Measurements from ENCODE around the gene TLE2. TPM values are rescaled to one million over a fixed set of nuclear protein-coding genes. Genes with fewer than 3 reads are reported as not detected.
"Not testable (repeated sequence)": the region's sequence is repeated elsewhere in the genome, so short reads cannot be mapped to it uniquely, and the experiment has no call there.

The TLE2 gene
- total RNA-seq, 2 donors from 2014 or later = 34.5 to 45.2 TPM

DNA sequence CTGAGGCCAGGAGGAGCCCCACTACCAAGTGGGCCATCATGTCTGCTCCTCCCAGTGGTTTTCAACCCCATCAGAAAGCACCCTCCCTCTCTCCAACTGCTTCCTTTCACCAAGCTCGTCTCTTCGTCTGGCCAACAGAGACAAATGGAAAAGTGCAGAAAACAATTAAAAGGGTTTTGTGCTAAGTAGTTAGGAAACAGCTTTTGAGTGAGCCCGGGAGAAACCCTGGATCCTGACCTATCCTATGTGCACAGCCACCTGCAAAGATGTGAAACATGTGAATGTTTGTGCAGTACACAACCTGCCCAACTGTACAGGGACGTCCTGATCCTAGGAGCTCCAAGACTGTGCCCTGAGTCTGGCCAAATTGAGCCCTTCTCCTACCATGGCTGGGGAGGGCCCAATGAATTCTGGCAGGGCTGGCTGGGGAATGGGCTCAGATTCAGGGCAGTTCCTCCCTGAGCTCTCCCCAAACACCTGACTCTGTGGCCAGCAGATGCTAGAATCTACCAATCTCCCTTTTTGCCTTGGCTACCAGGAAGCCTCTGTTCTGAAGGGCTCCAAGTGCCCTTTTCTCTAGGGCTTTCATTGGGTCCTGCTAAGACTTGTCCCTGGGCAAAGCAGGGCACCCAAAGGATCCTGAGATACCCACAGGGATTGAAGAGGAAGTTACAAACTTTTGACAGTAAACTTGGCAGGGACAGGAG lies 25.3 kb upstream of the TLE2 start:
- Histone ChIP-seq H3K4me1 (peaks cover 51% of the 10 kb centered on the region), H3K27ac (peak overlapping the region in 3 of 4 donors; percentile 21 to 95 (median 76)), H3K27me3 (no peaks in the 10 kb centered on the region), H3K9me3 (no peaks in the 10 kb centered on the region), H3K36me3 (replicated peaks in 1 of 2; ENCODE audit: insufficient read depth in 1 of 2, low read depth in 2 of 2) (peaks cover 5 to 7% of the 10 kb centered on the region in 2 donors), H3K4me3 (no peak overlapping the region)
- DNase-seq (no peak), ATAC-seq (no peak)
- 63 to 71% methylated on average over 4 of the region's 4 CpGs for WGBS, 2 donors
- TF ChIP-seq POLR2A (IDR thresholded peaks at IDR 0.05) = no peak
- TF ChIP-seq, protein P1, sequence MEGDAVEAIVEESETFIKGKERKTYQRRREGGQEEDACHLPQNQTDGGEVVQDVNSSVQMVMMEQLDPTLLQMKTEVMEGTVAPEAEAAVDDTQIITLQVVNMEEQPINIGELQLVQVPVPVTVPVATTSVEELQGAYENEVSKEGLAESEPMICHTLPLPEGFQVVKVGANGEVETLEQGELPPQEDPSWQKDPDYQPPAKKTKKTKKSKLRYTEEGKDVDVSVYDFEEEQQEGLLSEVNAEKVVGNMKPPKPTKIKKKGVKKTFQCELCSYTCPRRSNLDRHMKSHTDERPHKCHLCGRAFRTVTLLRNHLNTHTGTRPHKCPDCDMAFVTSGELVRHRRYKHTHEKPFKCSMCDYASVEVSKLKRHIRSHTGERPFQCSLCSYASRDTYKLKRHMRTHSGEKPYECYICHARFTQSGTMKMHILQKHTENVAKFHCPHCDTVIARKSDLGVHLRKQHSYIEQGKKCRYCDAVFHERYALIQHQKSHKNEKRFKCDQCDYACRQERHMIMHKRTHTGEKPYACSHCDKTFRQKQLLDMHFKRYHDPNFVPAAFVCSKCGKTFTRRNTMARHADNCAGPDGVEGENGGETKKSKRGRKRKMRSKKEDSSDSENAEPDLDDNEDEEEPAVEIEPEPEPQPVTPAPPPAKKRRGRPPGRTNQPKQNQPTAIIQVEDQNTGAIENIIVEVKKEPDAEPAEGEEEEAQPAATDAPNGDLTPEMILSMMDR (IDR thresholded peaks at IDR 0.05) = no peak
- intact Hi-C loops (cut with DNase I) = no loop called here

DNA sequence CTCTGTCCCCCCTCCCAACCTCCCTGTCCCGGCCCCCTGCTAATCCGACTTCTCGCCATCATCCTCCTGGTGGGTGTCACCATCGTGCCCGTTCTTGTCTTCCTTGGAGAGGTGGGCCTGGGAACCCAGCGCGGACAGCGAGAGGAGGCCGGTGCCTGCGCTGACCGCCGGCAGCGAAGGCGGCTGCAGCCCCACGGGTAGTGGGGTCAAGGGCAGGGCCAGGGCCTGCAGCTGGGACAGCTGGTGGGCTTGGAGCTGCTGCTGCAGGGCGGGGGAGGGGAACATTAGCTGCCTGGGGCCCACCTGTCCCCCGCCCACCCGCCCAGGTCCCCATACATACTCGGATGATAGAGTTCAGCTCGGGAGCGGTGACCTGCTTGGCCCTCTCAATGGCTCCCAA lies 24.7 kb upstream of the TLE2 start:
- intact Hi-C loops (cut with DNase I) = no loop called here
- no peaks in the 10 kb centered on the region for H3K27me3 ChIP-seq
- H3K36me3 ChIP-seq (replicated peaks in 1 of 2; ENCODE audit: insufficient read depth in 1 of 2, low read depth in 2 of 2) = peaks cover 5 to 7% of the 10 kb centered on the region in 2 donors
- no peak for DNase-seq
- peaks cover 44% of the 10 kb centered on the region for H3K4me1 ChIP-seq
- 70 to 91% methylated on average over 8 to 13 of the region's 21 CpGs for WGBS, 2 donors
- no peak overlapping the region for H3K27ac ChIP-seq
- H3K4me3 ChIP-seq = no peak overlapping the region
- no peak for ATAC-seq
- TF ChIP-seq POLR2A (IDR thresholded peaks at IDR 0.05) = no peak
- no peaks in the 10 kb centered on the region for H3K9me3 ChIP-seq

DNA sequence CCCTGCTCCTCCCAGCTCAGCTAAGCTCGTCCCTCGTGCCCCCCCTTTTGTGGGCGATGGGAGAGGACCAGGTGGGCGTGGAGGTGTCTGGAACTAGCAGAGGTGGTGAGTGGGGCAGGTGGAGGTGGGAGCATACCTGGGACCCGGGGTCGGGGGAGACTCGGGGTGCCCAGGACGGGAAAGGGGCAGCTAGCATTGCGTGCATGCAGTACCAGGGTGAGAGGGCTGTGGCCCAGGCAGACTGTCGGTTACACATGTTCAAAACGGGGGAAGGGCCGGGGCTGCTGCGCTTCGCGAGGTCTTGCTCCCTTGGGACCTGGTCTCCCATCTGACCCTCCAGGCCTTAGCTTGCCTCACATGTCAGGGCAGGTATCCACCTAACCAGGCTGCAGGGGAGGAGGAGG lies 24.1 kb upstream of the TLE2 start:
- no peak for TF ChIP-seq POLR2A (IDR thresholded peaks at IDR 0.05)
- TF ChIP-seq, protein P1 (IDR thresholded peaks at IDR 0.05) = no peak
- DNase-seq (no peak), ATAC-seq (no peak)
- H3K9me3 ChIP-seq = no peaks in the 10 kb centered on the region
- intact Hi-C loops (cut with DNase I) = no loop called here
- no peaks in the 10 kb centered on the region for H3K27me3 ChIP-seq
- H3K4me3 ChIP-seq = no peak overlapping the region
- WGBS, 2 donors = 68 to 75% methylated on average over 15 of the region's 15 CpGs
- peaks cover 5 to 7% of the 10 kb centered on the region in 2 donors for H3K36me3 ChIP-seq (replicated peaks in 1 of 2; ENCODE audit: insufficient read depth in 1 of 2, low read depth in 2 of 2)
- no peak overlapping the region for H3K27ac ChIP-seq
- peaks cover 39% of the 10 kb centered on the region for H3K4me1 ChIP-seq

DNA sequence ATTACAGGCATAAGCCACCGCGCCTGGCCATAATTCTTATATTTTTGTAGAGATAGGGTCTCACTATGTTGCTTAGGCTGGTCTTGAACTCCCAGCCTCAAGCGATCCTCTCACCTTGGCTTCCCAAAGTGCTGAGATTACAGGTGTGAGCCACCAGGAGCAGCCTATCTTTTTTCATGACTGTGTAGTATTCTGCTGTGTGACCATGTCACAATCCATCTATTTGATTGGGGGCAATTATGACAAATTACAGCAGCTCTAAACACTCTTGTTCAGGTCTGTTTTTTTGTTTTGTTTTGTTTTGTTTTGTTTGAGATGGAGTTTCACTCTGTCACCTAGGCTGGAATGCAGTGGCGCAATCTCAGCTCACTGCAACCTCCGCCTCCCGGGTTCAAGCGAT lies 20.9 kb upstream of the TLE2 start:
- H3K4me3 ChIP-seq; H3K9me3 ChIP-seq; ATAC-seq; H3K27ac ChIP-seq; H3K36me3 ChIP-seq (replicated peaks in 1 of 2; ENCODE audit: insufficient read depth in 1 of 2, low read depth in 2 of 2); DNase-seq; intact Hi-C loops (cut with DNase I); H3K27me3 ChIP-seq: not testable (repeated sequence)
- H3K4me1 ChIP-seq = peaks cover 18% of the 10 kb centered on the region
- WGBS, 2 donors = 93 to 94% methylated on average over 7 of the region's 7 CpGs

DNA sequence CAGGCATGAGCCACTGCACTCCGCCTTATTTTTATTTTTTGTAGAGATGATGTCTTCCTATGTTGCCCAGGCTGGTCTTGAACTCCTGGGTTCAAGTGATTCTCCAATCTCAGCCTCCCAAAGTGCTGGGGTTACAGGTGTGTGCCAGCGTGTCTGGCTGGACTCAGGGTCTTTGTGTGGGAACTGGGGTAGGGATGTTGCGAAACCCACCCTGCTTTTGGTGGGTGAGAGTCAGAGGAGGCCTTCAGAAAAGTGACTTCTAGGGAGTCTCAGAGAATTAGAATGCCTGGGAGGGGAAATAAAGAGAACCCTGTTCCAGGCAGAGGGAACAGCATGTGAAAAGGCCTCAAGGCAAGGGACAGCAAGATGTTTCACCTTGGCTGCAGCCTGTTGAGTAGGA lies 20.0 kb upstream of the TLE2 start:
- intact Hi-C loops (cut with DNase I) = no loop called here
- Histone ChIP-seq H3K4me1 (peaks cover 12% of the 10 kb centered on the region), H3K27me3 (no peaks in the 10 kb centered on the region), H3K4me3 (no peak overlapping the region), H3K27ac (no peak overlapping the region), H3K9me3 (no peaks in the 10 kb centered on the region), H3K36me3 (replicated peaks in 1 of 2; ENCODE audit: insufficient read depth in 1 of 2, low read depth in 2 of 2) (peaks cover 0 to 1% of the 10 kb centered on the region in 2 donors)
- WGBS, 2 donors = 93 to 100% methylated on average over 3 of the region's 3 CpGs
- no peak for DNase-seq
- no peak for TF ChIP-seq POLR2A (IDR thresholded peaks at IDR 0.05)
- TF ChIP-seq, protein P1 (IDR thresholded peaks at IDR 0.05) = no peak
- no peak for ATAC-seq

DNA sequence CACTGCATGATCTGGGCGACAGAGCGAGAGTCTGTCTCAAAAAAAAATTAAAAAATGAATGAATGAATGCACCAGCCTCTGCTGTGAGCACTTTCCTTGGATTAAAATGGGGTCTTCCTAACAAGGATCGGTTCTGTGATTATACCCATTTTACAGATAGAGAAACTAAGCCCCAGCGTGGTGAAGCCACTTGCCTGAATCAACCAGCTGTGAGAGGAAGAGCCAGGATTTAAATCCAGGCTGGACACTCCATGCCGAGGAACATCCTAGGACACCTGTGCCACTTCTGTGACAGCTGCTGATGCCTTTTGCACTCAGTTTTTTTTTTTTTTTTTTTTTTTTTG lies 19.1 kb upstream of the TLE2 start:
- TF ChIP-seq POLR2A (IDR thresholded peaks at IDR 0.05) = no peak
- TF ChIP-seq, protein P1 (IDR thresholded peaks at IDR 0.05) = no peak
- no peak for ATAC-seq
- H3K4me1 ChIP-seq = peaks cover 12% of the 10 kb centered on the region
- H3K27me3 ChIP-seq = no peaks in the 10 kb centered on the region
- H3K4me3 ChIP-seq = no peak overlapping the region
- intact Hi-C loops (cut with DNase I) = no loop called here
- no peaks in the 10 kb centered on the region for H3K36me3 ChIP-seq (replicated peaks in 1 of 2; ENCODE audit: insufficient read depth in 1 of 2, low read depth in 2 of 2)
- DNase-seq = no peak
- WGBS, 2 donors = 84 to 95% methylated on average over 5 of the region's 5 CpGs
- no peaks in the 10 kb centered on the region for H3K9me3 ChIP-seq
- peak overlapping the region in 1 of 4 donors; percentile 71 for H3K27ac ChIP-seq
